Endometrial microvascular endothelial cells (primary cell): ENCODE results near the gene PNPLA4. TPM values are rescaled to one million over a fixed set of nuclear protein-coding genes. Genes with fewer than 3 reads are reported as not detected.

Source experiments
- in situ Hi-C: cut with HindIII; loops from 2 replicates; pipeline ENCODE4 v1.10.0; 2017; ENCODE audit warnings: low sequenced_read_pairs, low pct_unique_long_range_greater_than_20kb; ENCODE audit errors: inconsistent ontology term
- total RNA-seq: library from RNA; depleted of rRNA; stranded (reverse); fragments of >200 nt; gene quantifications from one replicate; pipeline ENCODE4 v1.2.3, GENCODE V29; 2015; ENCODE audit errors: inconsistent ontology term

Gene PNPLA4, protein sequence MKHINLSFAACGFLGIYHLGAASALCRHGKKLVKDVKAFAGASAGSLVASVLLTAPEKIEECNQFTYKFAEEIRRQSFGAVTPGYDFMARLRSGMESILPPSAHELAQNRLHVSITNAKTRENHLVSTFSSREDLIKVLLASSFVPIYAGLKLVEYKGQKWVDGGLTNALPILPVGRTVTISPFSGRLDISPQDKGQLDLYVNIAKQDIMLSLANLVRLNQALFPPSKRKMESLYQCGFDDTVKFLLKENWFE
- total RNA-seq = 8.1 TPM

DNA sequence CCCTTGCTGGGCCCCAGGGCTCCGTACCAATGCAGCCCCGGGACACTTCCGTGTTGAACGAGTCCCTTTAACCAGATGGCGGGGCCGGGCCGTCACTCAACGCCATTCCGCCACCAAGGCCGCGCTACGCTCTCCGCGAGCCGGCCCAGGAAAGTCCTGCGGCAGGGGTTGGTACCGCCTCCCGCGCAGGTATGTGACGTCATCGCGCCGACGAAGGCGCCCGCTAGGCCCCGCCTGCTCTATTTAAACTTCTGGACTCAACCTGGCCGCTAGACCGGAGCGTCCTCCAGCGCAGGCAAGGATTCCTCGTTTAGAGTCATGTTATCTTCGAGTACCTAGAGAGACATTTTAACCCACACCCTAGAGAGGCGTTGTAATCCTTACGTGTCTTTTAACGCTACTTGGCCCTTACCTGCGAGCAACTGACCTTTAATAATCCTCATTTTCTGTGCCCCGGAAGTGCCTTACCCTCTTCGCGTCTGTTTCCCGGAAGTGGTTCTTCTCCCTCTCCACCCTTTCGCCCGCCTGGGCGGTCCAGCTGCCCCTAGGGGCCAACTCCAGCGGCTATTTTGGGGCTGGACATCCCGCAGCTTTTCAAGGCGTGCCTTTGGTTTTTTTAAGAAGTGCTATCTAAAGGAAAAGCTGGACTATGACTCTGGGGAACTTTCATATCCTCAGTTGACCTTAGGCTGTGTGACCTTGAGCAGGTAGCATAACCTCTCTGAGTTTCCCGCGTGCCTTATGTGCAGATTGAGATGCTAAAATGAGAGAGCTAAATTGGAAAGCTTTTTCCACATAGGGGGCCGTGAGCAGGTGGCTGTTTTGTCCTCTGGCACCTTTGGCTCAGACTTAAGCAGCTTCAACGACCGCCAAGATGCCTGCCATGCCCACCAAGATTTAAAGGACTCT, at the start of gene PNPLA4:
Gene PNPLA4, minus strand, starts transcription at position 155 of the 909 bp plus-strand sequence. CDS start 1,294 bp downstream, outside the sequence.
- in situ Hi-C loops = no loop called here

DNA sequence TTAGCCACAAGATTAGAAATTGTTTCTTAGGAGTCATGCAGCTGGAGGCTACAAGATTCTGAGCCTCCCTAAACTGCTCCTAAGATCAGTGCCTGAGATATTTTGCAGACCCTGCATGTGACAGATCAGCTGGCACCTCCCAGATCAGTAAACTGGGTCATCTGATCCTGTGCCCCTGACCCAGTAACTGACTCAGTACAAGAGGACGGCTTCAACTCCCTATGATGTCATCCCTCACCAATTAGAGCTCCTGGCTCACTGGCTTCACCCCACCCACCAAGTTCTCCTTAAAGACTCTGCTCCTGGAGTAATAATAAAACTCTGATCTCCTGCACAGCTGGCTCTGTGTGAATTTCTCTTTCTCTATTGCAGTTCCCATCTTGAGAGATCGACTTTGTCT, 45.4 kb upstream of the PNPLA4 start:
- in situ Hi-C loops = no loop called here

DNA sequence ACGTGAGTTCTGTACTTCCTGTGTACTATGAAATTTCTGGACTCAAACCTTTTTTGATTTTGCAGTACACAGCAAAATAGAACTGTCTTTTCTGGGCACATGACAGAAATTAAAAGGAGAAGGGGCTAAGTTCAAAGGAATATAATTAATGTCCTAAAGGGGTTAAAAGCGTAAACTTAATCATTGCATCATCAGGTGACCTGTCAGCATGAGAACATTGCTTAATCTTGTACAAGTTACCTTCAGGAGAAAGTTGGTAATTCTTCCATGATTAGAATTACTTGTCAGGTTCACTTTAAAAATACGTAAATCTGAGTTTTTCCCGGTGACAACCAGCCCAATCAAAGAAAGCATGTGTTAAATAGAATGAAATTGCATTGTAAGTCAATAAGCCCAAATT, 43.2 kb upstream of the PNPLA4 start:
- in situ Hi-C loops = no loop called here

DNA sequence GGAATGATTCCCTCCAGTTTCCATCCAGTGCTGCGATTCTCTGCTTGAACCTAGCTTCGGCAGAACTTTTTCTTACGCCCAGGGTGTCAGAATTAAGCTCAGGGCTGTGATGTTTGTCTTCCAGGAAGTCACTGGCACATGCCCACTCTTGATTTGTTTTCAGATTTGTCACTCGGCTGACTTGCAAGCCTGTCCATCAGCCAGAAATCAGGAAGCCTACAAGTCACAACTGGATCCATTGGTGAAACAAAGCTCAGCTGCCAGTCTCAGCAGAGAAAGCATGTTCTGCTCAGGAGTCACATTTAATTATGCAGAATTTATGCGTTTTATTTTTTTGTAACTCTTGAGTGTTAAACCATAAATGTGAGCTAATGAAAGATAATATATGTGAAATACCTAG, 38.2 kb upstream of the PNPLA4 start:
- in situ Hi-C loops = no loop called here

DNA sequence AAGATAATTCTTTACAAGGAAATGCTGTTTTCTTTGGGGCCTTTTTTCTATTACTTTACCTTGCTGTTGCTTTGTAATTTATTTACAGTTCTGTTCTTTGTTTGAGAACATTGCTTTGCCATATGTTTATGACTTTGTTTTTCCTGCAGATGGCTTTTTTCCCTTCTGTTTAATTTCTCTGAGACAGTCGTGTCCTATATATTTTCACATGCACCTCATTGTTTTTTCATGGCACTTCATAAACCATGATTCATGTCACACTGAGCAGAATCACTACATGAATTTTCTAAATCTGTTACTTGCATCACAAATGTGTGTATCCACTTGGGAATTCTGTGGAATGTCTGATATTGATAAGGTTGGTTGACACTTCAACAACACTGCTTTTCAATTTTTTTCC, 33.0 kb upstream of the PNPLA4 start:
- in situ Hi-C loops = no loop called here

DNA sequence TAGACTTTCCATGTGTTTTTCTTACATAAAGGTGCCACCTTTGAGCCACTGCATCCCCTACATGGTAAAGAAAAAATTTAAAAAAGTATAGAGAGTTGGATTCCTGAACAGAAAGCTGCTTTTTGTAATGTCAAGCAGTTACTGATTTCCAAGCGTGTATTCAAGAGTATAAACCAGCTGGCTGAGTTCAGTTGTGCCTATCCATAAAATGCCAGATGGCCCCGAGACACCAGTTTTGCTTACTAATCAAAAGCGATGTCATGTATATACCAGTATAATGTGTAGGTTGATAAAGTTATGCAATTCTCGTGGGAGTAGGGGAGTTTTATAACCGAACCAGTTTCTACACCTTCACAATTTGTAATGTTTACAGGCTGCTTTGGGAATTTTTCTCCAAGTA, 26.2 kb upstream of the PNPLA4 start:
- in situ Hi-C loops = no loop called here

DNA sequence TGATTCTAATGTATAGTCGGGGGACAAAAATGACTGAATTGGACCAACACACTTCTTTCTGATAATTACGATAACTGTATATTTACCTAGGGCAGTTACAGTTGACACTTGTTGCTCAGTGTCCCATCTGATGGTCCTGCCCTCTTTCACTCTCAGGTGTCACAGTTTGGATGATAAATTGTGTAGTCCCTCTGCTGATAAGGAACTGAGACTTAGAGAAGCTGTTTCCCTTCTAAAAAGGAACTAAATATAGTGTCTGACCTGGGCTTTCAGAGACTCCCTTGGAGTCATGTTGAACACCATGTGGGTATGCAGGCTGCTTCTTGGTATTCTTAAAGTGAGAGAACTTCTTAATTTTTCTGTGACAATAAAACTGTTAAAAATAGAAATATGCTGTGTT, 23.7 kb upstream of the PNPLA4 start:
- in situ Hi-C loops = no loop called here

DNA sequence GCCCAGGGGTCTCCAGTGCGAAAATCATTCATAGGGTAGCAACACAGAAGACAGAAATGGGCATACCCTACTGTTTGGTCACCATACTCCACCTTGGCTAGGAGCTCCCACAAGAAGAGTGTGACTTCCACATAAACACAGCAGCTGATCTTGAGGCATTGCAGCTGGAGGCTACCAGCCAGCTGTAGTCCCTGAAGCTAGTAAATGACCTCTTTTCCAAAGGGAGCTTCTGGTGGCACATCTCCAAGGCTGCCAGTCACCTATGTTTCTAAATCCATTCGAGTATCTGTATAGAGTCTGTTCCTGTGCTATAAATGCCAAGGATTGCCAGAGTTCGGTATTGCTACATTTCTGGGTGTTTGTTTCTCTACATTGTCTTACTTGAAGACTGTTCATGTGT, 21.3 kb upstream of the PNPLA4 start:
- in situ Hi-C loops = no loop called here

DNA sequence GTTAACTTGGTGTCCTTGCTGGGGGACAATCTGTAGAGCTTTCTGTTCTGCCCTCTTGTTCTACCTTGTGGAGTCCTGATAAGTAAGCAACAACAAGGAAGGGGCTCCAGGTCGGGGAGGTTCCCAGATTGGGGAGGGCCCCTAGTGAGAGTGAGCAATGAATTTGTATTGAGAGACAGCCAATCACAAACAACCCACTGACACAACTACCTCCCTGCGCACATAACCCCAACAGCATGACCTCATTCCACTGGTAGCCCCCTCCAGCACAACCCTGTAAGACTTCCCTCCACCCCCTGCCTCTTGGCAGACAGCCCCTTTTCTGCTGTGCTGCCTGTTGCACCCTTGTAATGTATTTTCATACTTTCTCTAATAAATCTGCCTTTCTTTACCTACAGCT, 19.7 kb upstream of the PNPLA4 start:
- in situ Hi-C loops = no loop called here

DNA sequence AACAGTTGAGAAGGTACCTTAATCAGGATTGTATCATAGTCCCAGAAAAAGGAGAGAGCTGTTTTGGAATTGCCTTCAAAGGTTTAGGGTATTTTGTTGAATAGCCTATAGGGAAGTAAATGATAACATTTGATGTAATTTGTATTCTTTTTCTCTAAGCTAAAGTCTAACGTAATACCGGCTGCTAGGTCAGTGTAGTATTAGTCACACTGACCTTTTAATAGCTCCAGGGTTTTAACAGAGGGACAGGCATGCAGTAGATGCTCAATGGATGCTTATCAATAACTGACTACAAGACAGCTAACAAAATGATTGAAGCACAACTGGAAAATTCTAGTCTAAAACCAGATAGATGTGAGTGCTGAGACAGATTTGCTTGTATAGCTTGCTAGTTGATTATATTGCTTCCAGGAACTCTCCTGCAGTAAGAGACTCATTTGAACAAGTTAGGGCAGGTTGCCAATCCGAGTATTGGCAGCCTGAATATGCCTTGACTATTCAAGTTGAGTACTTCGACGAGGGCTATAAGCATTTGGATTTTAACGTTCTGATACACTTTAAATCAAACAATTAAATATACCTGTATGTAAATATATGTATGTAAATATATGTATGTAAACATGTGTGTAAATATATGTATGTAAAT, 16.5 kb upstream of the PNPLA4 start:
- in situ Hi-C loops = no loop called here

DNA sequence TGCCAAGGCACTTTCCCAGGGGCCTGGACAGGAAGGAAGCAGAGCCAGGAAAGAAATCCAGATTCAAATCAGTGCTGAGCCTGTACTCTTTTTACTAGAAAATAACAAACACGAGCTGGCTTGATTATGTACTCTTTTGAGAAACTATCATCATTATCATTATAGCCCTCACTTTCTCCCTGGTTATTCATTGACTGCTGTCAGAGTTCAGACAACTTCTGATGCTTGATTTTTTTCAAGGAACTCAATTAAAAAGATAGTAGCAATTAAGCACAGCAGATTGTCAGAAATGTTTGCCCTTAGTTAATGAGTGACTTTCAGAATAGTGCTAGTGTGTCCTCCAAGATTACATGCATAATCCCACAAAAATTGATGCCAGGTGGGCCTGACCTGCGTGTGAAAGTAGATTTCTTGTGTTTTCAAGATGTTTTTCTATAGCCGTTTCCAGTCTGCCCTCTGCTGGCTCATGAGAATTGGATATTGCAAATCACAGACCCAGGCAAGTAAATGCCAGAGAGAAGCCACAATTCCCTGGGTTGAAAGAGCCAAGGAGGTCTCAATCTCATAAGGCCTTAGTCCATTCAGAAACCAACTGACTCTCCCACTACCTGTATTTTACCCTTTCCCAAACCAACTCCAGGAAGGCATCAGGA, 14.3 kb upstream of the PNPLA4 start:
- in situ Hi-C loops = no loop called here

DNA sequence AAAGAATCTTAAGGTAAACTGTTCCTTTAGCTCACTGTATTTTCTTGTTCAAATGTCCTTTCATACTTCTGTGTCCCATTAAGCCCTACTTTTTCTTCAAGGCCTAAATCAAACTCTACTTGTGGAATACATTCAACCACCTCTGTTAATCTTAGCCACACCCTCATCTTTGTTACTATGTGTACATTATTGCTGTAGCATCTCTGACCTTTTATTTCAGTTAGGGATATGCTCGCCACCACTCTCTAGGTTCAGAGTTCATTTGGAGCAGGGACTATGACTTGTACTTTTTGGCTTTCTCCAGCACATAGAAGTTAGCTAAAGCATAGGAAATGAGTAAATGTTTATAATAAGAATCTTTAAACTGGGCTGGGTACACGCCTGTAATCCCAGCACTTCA, 6.8 kb upstream of the PNPLA4 start:
- in situ Hi-C loops = no loop called here

DNA sequence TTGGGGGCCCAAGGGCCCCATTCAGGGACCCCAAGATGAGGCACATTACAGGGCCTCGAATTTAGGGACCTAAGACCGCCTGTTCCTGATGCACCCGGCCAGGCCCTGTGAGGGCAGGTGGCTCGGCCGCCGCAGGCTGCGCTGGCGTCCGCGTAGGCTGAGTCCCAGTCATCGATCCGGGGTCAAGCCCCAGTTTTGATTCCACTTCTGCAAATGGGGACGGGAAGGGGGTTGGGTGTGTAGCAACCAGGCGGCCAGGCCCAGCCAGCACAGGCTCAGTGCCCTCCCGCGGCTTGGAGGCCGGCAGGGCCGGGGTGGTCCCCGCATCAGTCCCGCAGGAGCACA, 327 bp downstream of the PNPLA4 start:
- in situ Hi-C loops = no loop called here

DNA sequence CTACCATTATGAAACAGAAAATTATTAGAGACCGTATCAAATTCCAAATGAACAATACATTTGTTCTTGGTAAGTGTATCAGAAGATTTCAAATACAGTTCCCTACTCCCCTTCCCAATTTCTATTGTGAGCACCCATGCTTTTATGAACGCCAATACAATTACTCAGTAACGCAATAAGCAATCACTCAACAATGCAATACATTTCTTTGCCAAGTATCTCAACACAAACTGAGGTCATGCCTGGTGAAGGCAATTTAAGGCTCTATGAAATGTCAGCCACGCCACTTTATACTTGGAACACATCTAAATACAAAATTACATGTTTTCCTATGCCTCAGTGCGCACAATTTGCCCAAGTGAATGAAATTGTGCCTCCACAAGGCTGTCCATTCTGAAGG, 712 bp downstream of the PNPLA4 start:
- in situ Hi-C loops = no loop called here

DNA sequence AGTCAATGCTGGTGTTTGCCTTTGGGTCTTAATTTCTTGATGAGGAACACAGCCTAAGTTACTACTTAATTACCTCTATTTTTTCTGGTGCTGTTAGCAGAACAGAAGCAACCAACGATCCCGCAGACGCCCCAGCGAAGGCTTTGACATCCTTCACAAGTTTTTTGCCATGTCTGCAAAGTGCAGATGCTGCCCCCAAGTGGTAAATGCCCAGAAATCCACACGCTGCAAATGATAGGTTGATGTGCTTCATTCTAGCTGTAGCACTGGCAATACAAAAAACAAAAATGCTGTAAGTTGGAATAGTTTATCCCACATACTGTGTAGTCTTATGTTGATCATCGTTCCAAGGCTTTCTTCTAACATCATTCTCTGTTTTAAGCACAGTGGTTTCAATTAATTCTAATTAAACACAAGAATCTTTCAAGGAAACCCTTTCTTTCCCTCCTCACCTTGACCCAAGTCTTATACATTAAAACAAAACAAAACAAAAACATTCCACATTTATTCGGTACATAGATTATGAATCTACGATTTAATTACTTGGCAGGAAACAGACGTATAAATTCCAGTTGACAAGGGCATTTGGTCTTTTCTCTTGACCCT, 1.2 kb downstream of the PNPLA4 start:
- in situ Hi-C loops = no loop called here

DNA sequence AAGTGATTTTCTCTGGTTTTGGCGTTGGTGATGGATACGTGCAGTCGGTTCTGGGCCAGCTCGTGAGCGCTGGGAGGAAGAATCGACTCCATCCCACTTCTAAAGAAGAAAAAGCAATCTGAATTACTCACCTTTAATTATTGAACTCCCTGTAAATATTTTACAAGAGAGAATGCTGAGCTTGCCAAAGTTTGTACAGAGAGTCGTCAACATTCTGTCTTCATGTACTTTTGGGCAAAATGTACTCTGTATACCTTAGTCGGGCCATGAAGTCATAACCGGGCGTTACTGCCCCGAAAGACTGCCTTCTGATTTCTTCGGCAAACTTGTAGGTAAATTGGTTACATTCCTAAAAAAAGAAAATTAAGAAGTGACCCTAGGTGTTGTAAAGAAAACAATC, 5.5 kb downstream of the PNPLA4 start:
- in situ Hi-C loops = no loop called here

DNA sequence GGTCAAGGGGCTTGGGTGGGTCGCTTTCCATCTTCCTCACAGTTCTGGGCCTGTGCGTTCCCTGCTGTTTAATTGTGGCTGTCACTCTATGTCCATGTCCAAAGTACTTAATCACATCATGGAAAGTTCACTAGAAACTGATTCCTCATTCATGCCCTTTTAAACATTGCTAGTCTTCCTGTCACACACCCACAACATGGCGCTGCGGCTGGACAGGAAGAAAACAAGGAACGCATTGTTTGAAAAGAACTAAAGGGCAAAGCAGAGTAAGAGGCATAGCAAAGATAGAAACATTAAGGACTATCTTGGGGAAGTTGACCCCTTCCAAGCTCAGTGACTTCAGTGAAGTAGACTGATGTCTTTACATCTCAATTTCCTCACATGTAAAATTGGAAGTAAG, 18.4 kb downstream of the PNPLA4 start:
- in situ Hi-C loops = no loop called here

DNA sequence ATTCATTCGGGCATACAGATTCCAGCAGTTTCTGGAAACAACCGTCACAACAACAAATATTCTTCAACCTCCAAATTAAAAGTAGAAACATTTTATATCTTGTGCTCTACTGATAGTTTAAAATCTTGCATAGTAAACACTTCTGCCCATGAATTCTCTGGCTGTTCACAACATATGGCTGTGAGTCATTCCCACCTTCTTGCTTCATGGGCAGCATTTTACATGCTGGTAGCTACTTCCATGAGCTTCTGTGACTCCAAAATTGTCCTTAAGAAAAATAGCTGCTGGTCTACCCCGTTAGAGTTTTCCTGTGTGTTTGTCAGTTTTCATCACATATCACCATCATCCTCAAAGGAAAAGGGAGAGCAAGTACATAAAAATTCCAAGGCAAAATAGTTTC, 22.7 kb downstream of the PNPLA4 start:
- in situ Hi-C loops = no loop called here

DNA sequence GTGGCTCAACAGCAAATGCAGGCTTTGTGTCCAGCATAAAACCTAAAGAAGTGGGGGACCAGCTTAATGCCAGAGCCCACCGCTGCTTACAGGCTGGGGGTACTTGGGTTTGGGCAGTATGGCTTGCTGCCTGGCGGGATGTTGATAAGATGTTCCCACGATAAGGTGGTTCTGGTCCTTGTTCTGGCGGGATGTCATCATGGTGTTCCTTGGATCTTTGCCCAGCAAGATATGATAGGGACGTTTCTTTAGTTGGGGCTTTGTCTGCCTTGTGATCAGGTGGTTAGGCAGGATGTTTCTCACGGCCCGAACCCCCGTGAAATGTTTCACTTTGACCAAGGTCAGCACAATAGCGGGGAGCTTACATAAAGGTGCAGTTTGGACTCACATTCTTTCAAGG, 35.3 kb downstream of the PNPLA4 start:
- in situ Hi-C loops = no loop called here
